IMR-90 (cell line): ENCODE measurements around the gene PPP1R16B. TPM values are rescaled to one million over a fixed set of nuclear protein-coding genes. Genes with fewer than 3 reads are reported as not detected.

ENCODE experiments used
- ATAC-seq: fragments of 200-7000 bp; cut with Tn5 transposase; 2 replicates; pipeline ENCODE4 v1.9.1; 2020; ENCODE audit warnings: low read depth, mild to moderate bottlenecking, moderate library complexity
- BruUV-seq: library from RNA; stranded (reverse); fragments of 400-500 nt; replicated peaks from 2 replicates; lab custom pipeline; 2021; lab: Mats Ljungman, UMichigan
- CTCF ChIA-PET: fragments of 300-600 bp; formaldehyde crosslinking; extraction: SDS; loops from one replicate; lab custom pipeline; 2021; ENCODE audit warnings: antibody characterized with exemption; lab: Yijun Ruan, JAX
- POLR2A ChIA-PET: fragments of 300-600 bp; sonication (Branson Sonifier 250); formaldehyde crosslinking; loops from one replicate; lab custom pipeline; 2022; ENCODE audit warnings: antibody characterized with exemption; ENCODE audit not compliant: unreplicated experiment; lab: Charles Lee
- DNase-seq: peaks from one replicate; pipeline ENCODE4 v3.0.0; 2013
- H2AFZ ChIP-seq: replicated peaks from 2 replicates; pipeline ENCODE3; 2013; ENCODE audit warnings: low read length, mild to moderate bottlenecking; ENCODE audit not compliant: poor library complexity
- H2AK5ac ChIP-seq: 2 replicates; pipeline ENCODE4 v1.6.1; 2013; ENCODE audit warnings: low read depth, low read length, inconsistent platforms
- H2AK9ac ChIP-seq: replicated peaks from 2 replicates; pipeline ENCODE3; 2013; ENCODE audit warnings: mild to moderate bottlenecking, low read depth, low read length, moderate library complexity; ENCODE audit not compliant: poor library complexity
- H2BK120ac ChIP-seq: 2 replicates; pipeline ENCODE4 v1.6.1; 2013; ENCODE audit warnings: low read depth, low read length, inconsistent platforms
- H2BK15ac ChIP-seq: 3 replicates; pipeline ENCODE4 v1.6.1; 2013; ENCODE audit warnings: low read depth, low read length, inconsistent platforms
- H2BK20ac ChIP-seq: 2 replicates; pipeline ENCODE4 v1.6.1; 2013; ENCODE audit warnings: low read depth, mild to moderate bottlenecking, inconsistent platforms, low read length, moderate library complexity
- H2BK5ac ChIP-seq: 2 replicates; pipeline ENCODE4 v1.6.1; 2013; ENCODE audit warnings: mild to moderate bottlenecking, low read depth, low read length, inconsistent platforms; ENCODE audit not compliant: poor library complexity, severe bottlenecking
- H3K14ac ChIP-seq: replicated peaks from 2 replicates; pipeline ENCODE4 v1.6.1; 2013; ENCODE audit warnings: low read depth, low read length, inconsistent platforms
- H3K18ac ChIP-seq: 2 replicates; pipeline ENCODE4 v1.6.1; 2013; ENCODE audit warnings: low read depth, low read length, control low read depth
- H3K23ac ChIP-seq: 2 replicates; pipeline ENCODE4 v1.6.1; 2013; ENCODE audit warnings: low read depth, low read length, inconsistent platforms
- H3K27ac ChIP-seq: 2 replicates; pipeline ENCODE4 v1.5.1; 2013; ENCODE audit warnings: mild to moderate bottlenecking, control low read depth, low read length; ENCODE audit not compliant: insufficient read depth
- H3K27me3 ChIP-seq: 2 replicates; pipeline ENCODE4 v1.6.1; 2013; ENCODE audit warnings: low read length; ENCODE audit not compliant: control insufficient read depth, insufficient read depth
- H3K36me3 ChIP-seq: 2 replicates; pipeline ENCODE4 v1.6.1; 2013; ENCODE audit warnings: low read length, mixed read lengths; ENCODE audit not compliant: control insufficient read depth, insufficient read depth
- H3K4ac ChIP-seq: 2 replicates; pipeline ENCODE4 v1.6.1; 2013; ENCODE audit warnings: low read depth, low read length, inconsistent platforms
- H3K4me1 ChIP-seq: 2 replicates; pipeline ENCODE4 v1.6.1; 2013; ENCODE audit warnings: low read length, mixed read lengths; ENCODE audit not compliant: control insufficient read depth, insufficient read depth
- H3K4me2 ChIP-seq: 2 replicates; pipeline ENCODE4 v1.6.1; 2013; ENCODE audit warnings: low read depth, mild to moderate bottlenecking, control low read depth, low read length, moderate library complexity
- H3K4me3 ChIP-seq: 2 replicates; pipeline ENCODE4 v1.5.1; 2013; ENCODE audit warnings: low read depth, mild to moderate bottlenecking, control low read depth, low read length, moderate library complexity; ENCODE audit not compliant: insufficient read depth
- H3K56ac ChIP-seq: 2 replicates; pipeline ENCODE4 v1.6.1; 2013; ENCODE audit warnings: low read length, inconsistent platforms; ENCODE audit not compliant: insufficient read depth; ENCODE audit errors: extremely low read depth
- H3K79me1 ChIP-seq, 2 experiments: 2 replicates each; pipeline ENCODE4 v1.6.1; 2013; ENCODE audit warnings: low read length in 2 of 2, inconsistent platforms in 1 of 2, low read depth in 1 of 2
- H3K9ac ChIP-seq: 2 replicates; pipeline ENCODE4 v1.6.1; 2013; ENCODE audit warnings: low read depth, low read length, control low read depth
- H3K9me1 ChIP-seq: 2 replicates; pipeline ENCODE4 v1.6.1; 2013; ENCODE audit warnings: low read length, inconsistent platforms; ENCODE audit not compliant: insufficient read depth
- H3K9me3 ChIP-seq: 2 replicates; pipeline ENCODE4 v1.6.1; 2013; ENCODE audit warnings: low read length; ENCODE audit not compliant: control insufficient read depth, insufficient read depth
- H4K20me1 ChIP-seq: 2 replicates; pipeline ENCODE4 v1.6.1; 2013; ENCODE audit warnings: low read length, inconsistent platforms; ENCODE audit not compliant: insufficient read depth
- H4K5ac ChIP-seq: 2 replicates; pipeline ENCODE4 v1.6.1; 2013; ENCODE audit warnings: mild to moderate bottlenecking, low read depth, low read length, control low read depth
- H4K8ac ChIP-seq, 2 experiments: 2 replicates each; pipeline ENCODE4 v1.6.1; 2013; ENCODE audit warnings: low read depth in 2 of 2, low read length in 2 of 2, control low read depth in 1 of 2, inconsistent platforms in 1 of 2
- H4K91ac ChIP-seq: 2 replicates; pipeline ENCODE4 v1.6.1; 2013; ENCODE audit warnings: low read depth, low read length, inconsistent platforms; ENCODE audit not compliant: insufficient read depth
- BHLHE40 ChIP-seq: fragments of 150-350 bp; IDR thresholded peaks from 2 replicates; pipeline ENCODE4 v1.6.1; 2016; ENCODE audit warnings: mild to moderate bottlenecking, low read depth, low read length
- CEBPB ChIP-seq: IDR thresholded peaks from 2 replicates; pipeline ENCODE4 v1.6.1; 2012; ENCODE audit warnings: low read depth, low read length, improper control_type of control experiment
- CHD1 ChIP-seq: IDR thresholded peaks from 2 replicates; pipeline ENCODE4 v1.6.1; 2012; ENCODE audit warnings: low read depth, low read length, improper control_type of control experiment
- MAFK ChIP-seq: IDR thresholded peaks from 2 replicates; pipeline ENCODE4 v1.6.1; 2012; ENCODE audit warnings: low read depth, low read length, improper control_type of control experiment
- MAZ ChIP-seq: IDR thresholded peaks from 2 replicates; pipeline ENCODE4 v1.6.1; 2012; ENCODE audit warnings: low read depth, mild to moderate bottlenecking, low read length, improper control_type of control experiment, moderate library complexity, borderline replicate concordance
- USF2 ChIP-seq: fragments of 150-350 bp; IDR thresholded peaks from 2 replicates; pipeline ENCODE4 v1.6.1; 2017; ENCODE audit warnings: mild to moderate bottlenecking, antibody characterized with exemption, low read length, low read depth
- WGBS, 2 experiments: methylation state at CpG; one replicate each; pipeline versions ENCODE4 v1.1.5 to v1.1.7; 2013; ENCODE audit warnings: missing lambda C conversion rate in 2 of 2; ENCODE audit not compliant: insufficient read length in 1 of 2; ENCODE audit errors: extremely low coverage in 2 of 2; 5-methylcytosine and 5-hydroxymethylcytosine counted together
- dilution Hi-C: fragments of 300-500 bp; cut with HindIII; formaldehyde crosslinking; loops from one replicate; pipeline ENCODE4 v1.14.3; 2018; ENCODE audit warnings: low sequenced_read_pairs; ENCODE audit not compliant: unreplicated experiment
- in situ Hi-C: fragments of 300-500 bp; cut with MboI; formaldehyde crosslinking; loops from 3 replicates; pipeline ENCODE4 v1.14.3; 2019; ENCODE audit warnings: low sequenced_read_pairs, inconsistent platforms, mixed read lengths
- intact Hi-C: fragments of 100-400 bp; cut with micrococcal nuclease; formaldehyde crosslinking; loops from 2 replicates; pipeline ENCODE4 v1.10.0; 2022
- polyA plus RNA-seq, 3 experiments: library from polyadenylated mRNA; depleted of rRNA; stranded (reverse); fragments of >200 nt; gene quantifications; 2 replicates each; pipeline ENCODE4 v1.2.3, GENCODE V29; 2012; ENCODE audit warnings: low replicate concordance in 1 of 3
- total RNA-seq: library from RNA; depleted of rRNA; stranded (reverse); fragments of >200 nt; gene quantifications from 2 replicates; pipeline ENCODE4 v1.2.3, GENCODE V29; 2012

Gene PPP1R16B
- total and polyA plus RNA-seq, 2 of the 4 experiments (the other 2 are of a cell fraction), result not detected

GRCh38 chr20:38840894-38841470 is 35.5 kb downstream of the PPP1R16B start:
- no peak overlapping the region for H3K14ac ChIP-seq
- POLR2A ChIA-PET, result no interaction called here

More at GRCh38 chr20:38840894-38841470, 35.5 kb downstream of the PPP1R16B start:
- Histone ChIP-seq H2AK9ac (no peak overlapping the region), H4K20me1 (no peaks in the 10 kb centered on the region), H3K9ac (no peak overlapping the region), H4K5ac (no peak overlapping the region), H3K4me3 (no peak overlapping the region), H3K4ac (no peak overlapping the region), H3K18ac (no peak overlapping the region), H4K91ac (no peak overlapping the region), H3K56ac (no peak overlapping the region), H4K8ac (no peak overlapping the region), H3K79me1 (no peaks in the 10 kb centered on the region), H3K4me1 (no peaks in the 10 kb centered on the region), H3K9me1 (no peaks in the 10 kb centered on the region), H3K27ac (no peak overlapping the region), H2BK15ac (no peak overlapping the region), H2BK20ac (no peak overlapping the region), H3K4me2 (no peak overlapping the region), H3K36me3 (no peaks in the 10 kb centered on the region), H3K23ac (no peak overlapping the region), H3K9me3 (no peaks in the 10 kb centered on the region), H3K27me3 (peaks cover 8% of the 10 kb centered on the region), H2BK5ac (no peak overlapping the region), H2AK5ac (no peak overlapping the region), H2BK120ac (no peak overlapping the region), H2AFZ (no peak overlapping the region)
- no TSS peak for BruUV-seq
- ATAC-seq, result no peak
- in situ Hi-C loops, result loop anchor here (25.0 kb wide), 1 partner anchor 104 kb away; the partner anchor contains the start of gene ACTR5
- TF ChIP-seq MAZ (no peak), BHLHE40 (no peak), CEBPB (no peak), CHD1 (no peak), MAFK (no peak), USF2 (no peak)
- no peak for DNase-seq
- whole genome bisulfite sequencing, 2 experiments, result 79% methylated on average over 4 of the region's 8 CpGs; no CpG with 5 or more reads in 1 of the 2 experiments
- dilution Hi-C loops, result no loop called here
- CTCF ChIA-PET, result interaction anchor here (0.6 kb wide), 1 partner anchor 107 kb away, joined by 4 read pairs; no protein-coding TSS in a partner anchor
- intact Hi-C loops, result no loop called here
